ENCODE results near the gene SIK3.

The SIK3 gene

GRCh38 chr11:116911976-116912734 is 186.1 kb downstream of the SIK3 start:
- no peak for TF ChIP-seq CTCF (IDR thresholded peaks at IDR 0.05; ENCODE audit: low read depth, low read length)
- peak; percentile 19 for DNase-seq (ENCODE audit: extremely low read depth, low read depth)

- no peak for TF ChIP-seq CTCF (IDR thresholded peaks at IDR 0.05; ENCODE audit: low read depth, low read length)
- DNase-seq (ENCODE audit: extremely low read depth, low read depth), result no peak
Measured at GRCh38 chr11:116910847-116911246, 187.4 kb downstream of the SIK3 start.

GRCh38 chr11:116910378-116910777 is 187.8 kb downstream of the SIK3 start:
- no peak for TF ChIP-seq CTCF (IDR thresholded peaks at IDR 0.05; ENCODE audit: low read depth, low read length)
- DNase-seq (ENCODE audit: extremely low read depth, low read depth), result peak; percentile 5

GRCh38 chr11:116909245-116909644 is 189.0 kb downstream of the SIK3 start:
- TF ChIP-seq CTCF (IDR thresholded peaks at IDR 0.05; ENCODE audit: low read depth, low read length), result no peak
- DNase-seq (ENCODE audit: extremely low read depth, low read depth), result no peak

GRCh38 chr11:116906479-116906878 is 191.7 kb downstream of the SIK3 start:
- TF ChIP-seq CTCF (IDR thresholded peaks at IDR 0.05; ENCODE audit: low read depth, low read length), result no peak
- no peak for DNase-seq (ENCODE audit: extremely low read depth, low read depth)

- TF ChIP-seq CTCF (IDR thresholded peaks at IDR 0.05; ENCODE audit: low read depth, low read length), result no peak
- DNase-seq (ENCODE audit: extremely low read depth, low read depth), result no peak
Measured at GRCh38 chr11:116903090-116903489, 195.1 kb downstream of the SIK3 start.

- no peak for TF ChIP-seq CTCF (IDR thresholded peaks at IDR 0.05; ENCODE audit: low read depth, low read length)
- no peak for DNase-seq (ENCODE audit: extremely low read depth, low read depth)
Measured at GRCh38 chr11:116901964-116902688, 196.1 kb downstream of the SIK3 start.

All from AG09319 (cell line).